GM12878 (cell line): ENCODE data around the gene EIF2D. TPM values are rescaled to one million over a fixed set of nuclear protein-coding genes. Genes with fewer than 3 reads are reported as not detected.

Experiments used
- BACH1 ChIP-seq: fragments of 450-650 bp; IDR thresholded peaks from 2 replicates; pipeline ENCODE4 v1.6.1; 2017; ENCODE audit warnings: mild to moderate bottlenecking, borderline replicate concordance
- CBFB ChIP-seq: IDR thresholded peaks from 2 replicates; pipeline ENCODE4 v1.6.1; 2016; ENCODE audit warnings: antibody characterized with exemption, low read depth
- CBX5 ChIP-seq: sonication (generic); IDR thresholded peaks from 2 replicates; pipeline ENCODE4 v1.6.1; 2016; ENCODE audit warnings: low read depth, moderate library complexity, mild to moderate bottlenecking, inconsistent platforms
- CHD1 ChIP-seq: IDR thresholded peaks from 2 replicates; pipeline ENCODE4 v1.6.1; 2012; ENCODE audit warnings: low read depth, low read length, improper control_type of control experiment
- FOS ChIP-seq: IDR thresholded peaks from 3 replicates; pipeline ENCODE4 v1.6.1; 2011; ENCODE audit warnings: borderline replicate concordance; ENCODE audit not compliant: insufficient read length; ENCODE audit errors: extremely low read depth
- HDAC6 ChIP-seq: fragments of 200-600 bp; sonication (generic); IDR thresholded peaks from one replicate; pipeline ENCODE4 v1.8.0; 2017; ENCODE audit warnings: antibody characterized with exemption; ENCODE audit not compliant: unreplicated experiment
- HDGF ChIP-seq: fragments of 450-650 bp; IDR thresholded peaks from 2 replicates; pipeline ENCODE4 v1.6.1; 2016; ENCODE audit warnings: antibody characterized with exemption
- IKZF2 ChIP-seq, 2 experiments: fragments of 450-650 bp; IDR thresholded peaks; 2 replicates each; pipeline ENCODE4 v1.6.1; 2017; ENCODE audit warnings: mild to moderate bottlenecking in 2 of 2, moderate library complexity in 2 of 2
- KLF5 ChIP-seq: fragments of 450-650 bp; IDR thresholded peaks from 2 replicates; pipeline ENCODE4 v1.6.1; 2014; ENCODE audit warnings: mild to moderate bottlenecking; ENCODE audit not compliant: partially characterized antibody
- MTA2 ChIP-seq: fragments of 450-650 bp; IDR thresholded peaks from 2 replicates; pipeline ENCODE4 v1.6.1; 2016; ENCODE audit warnings: low read depth, mild to moderate bottlenecking, moderate library complexity
- MYB ChIP-seq: fragments of 150-350 bp; IDR thresholded peaks from 2 replicates; pipeline ENCODE4 v1.6.1; 2014; ENCODE audit warnings: mild to moderate bottlenecking, low read depth, low read length, borderline replicate concordance
- NFYA ChIP-seq: IDR thresholded peaks from 2 replicates; pipeline ENCODE4 v1.6.1; 2011; ENCODE audit warnings: low read depth, mild to moderate bottlenecking, low read length, improper control_type of control experiment, borderline replicate concordance
- NR2C1 ChIP-seq: fragments of 450-650 bp; IDR thresholded peaks from 2 replicates; pipeline ENCODE4 v1.6.1; 2017; ENCODE audit warnings: antibody characterized with exemption, mild to moderate bottlenecking, moderate library complexity
- RCOR1 ChIP-seq: conservative IDR thresholded peaks from 2 replicates; pipeline ENCODE4 v1.6.1; 2012; ENCODE audit warnings: low read depth, low read length, improper control_type of control experiment
- USF1 ChIP-seq: IDR thresholded peaks from 2 replicates; pipeline ENCODE4 v1.6.1; 2011; ENCODE audit warnings: borderline replicate concordance, low read depth, mild to moderate bottlenecking, moderate library complexity, mixed read lengths, low read length; ENCODE audit not compliant: insufficient read depth; ENCODE audit errors: extremely low read length
- USF2 ChIP-seq: IDR thresholded peaks from 2 replicates; pipeline ENCODE4 v1.6.1; 2011; ENCODE audit warnings: low read depth, low read length, improper control_type of control experiment, borderline replicate concordance
- YBX1 ChIP-seq: fragments of 450-650 bp; IDR thresholded peaks from 2 replicates; pipeline ENCODE4 v1.6.1; 2016; ENCODE audit warnings: antibody characterized with exemption
- ZBTB40 ChIP-seq: fragments of 450-650 bp; IDR thresholded peaks from 2 replicates; pipeline ENCODE4 v1.6.1; 2016; ENCODE audit warnings: mild to moderate bottlenecking, moderate library complexity, borderline replicate concordance
- ZNF24 ChIP-seq: fragments of 450-650 bp; IDR thresholded peaks from 2 replicates; pipeline ENCODE4 v1.6.1; 2017; ENCODE audit warnings: antibody characterized with exemption, mild to moderate bottlenecking
- polyA plus RNA-seq, 11 experiments: library from polyadenylated mRNA; depleted of rRNA in 4 of 11; unstranded in 6 of 11; stranded (reverse) in 5 of 11; fragments of >200 nt; fragmentation: Nextera tagmentation in 4 of 11; fragmentation: Illumina TruSeq in 1 of 11; extraction: Ambion mirVana in 4 of 11; extraction: Trizol in 1 of 11; gene quantifications; 1 replicate in 1 of 11; 2 replicates in 10 of 11; pipeline versions ENCODE4 v1.2.1 to v1.2.3, GENCODE V29; 2011 to 2016; ENCODE audit warnings: inconsistent platforms in 2 of 11, missing spikeins in 2 of 11, low read depth in 1 of 11
- total RNA-seq, 4 experiments: library from RNA; depleted of rRNA in 3 of 4; stranded (reverse); fragments of >200 nt in 3 of 4; fragmentation: Illumina TruSeq in 1 of 4; extraction: Trizol in 1 of 4; gene quantifications; 2 replicates each; pipeline versions ENCODE4 v1.2.1 to v1.2.3, GENCODE V29; 2013 to 2021
- TF ChIP-seq, protein P1 (sequence below): IDR thresholded peaks from 2 replicates; pipeline ENCODE4 v1.6.1; 2011; ENCODE audit warnings: low read depth, mild to moderate bottlenecking, low read length, moderate library complexity, borderline replicate concordance; ENCODE audit errors: extremely low read depth
- TF ChIP-seq, protein P2 (sequence below): IDR thresholded peaks from 2 replicates; pipeline ENCODE4 v1.6.1; 2012; ENCODE audit warnings: low read depth, low read length, improper control_type of control experiment

The EIF2D gene
- total and polyA plus RNA-seq, 10 of the 15 experiments (the other 5 are each of a cell fraction or from before 2014, with no cell fraction given) = 65.2 to 133 (median 79.0) TPM

GRCh38 chr1:206579747-206580437 is 32.4 kb downstream of the EIF2D start (continued):
- TF ChIP-seq BACH1 (peak; percentile 59; the same call in 1 of the 2 replicates), YBX1 (no peak), FOS (no peak), ZBTB40 (peak; percentile 29; the same call in 1 of the 2 replicates), MYB (no peak), IKZF2 (IDR thresholded peaks at IDR 0.05) (peak; percentile 91 to 95), HDGF (peak; percentile 91; the same call in 1 of the 2 replicates), MTA2 (peak; percentile 70), NR2C1 (no peak), CBFB (peak; percentile 82; the same call in 1 of the 2 replicates), RCOR1 (no peak), USF1 (no peak), USF2 (no peak), ZNF24 (no peak), HDAC6 (no peak), NFYA (no peak), CBX5 (no peak), CHD1 (no peak), KLF5 (no peak)
- TF ChIP-seq, protein P1, sequence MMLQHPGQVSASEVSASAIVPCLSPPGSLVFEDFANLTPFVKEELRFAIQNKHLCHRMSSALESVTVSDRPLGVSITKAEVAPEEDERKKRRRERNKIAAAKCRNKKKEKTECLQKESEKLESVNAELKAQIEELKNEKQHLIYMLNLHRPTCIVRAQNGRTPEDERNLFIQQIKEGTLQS = no peak
- TF ChIP-seq, protein P2, sequence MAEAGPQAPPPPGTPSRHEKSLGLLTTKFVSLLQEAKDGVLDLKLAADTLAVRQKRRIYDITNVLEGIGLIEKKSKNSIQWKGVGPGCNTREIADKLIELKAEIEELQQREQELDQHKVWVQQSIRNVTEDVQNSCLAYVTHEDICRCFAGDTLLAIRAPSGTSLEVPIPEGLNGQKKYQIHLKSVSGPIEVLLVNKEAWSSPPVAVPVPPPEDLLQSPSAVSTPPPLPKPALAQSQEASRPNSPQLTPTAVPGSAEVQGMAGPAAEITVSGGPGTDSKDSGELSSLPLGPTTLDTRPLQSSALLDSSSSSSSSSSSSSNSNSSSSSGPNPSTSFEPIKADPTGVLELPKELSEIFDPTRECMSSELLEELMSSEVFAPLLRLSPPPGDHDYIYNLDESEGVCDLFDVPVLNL = no peak
